ENCODE data around the gene PRRC2C. TPM values are rescaled to one million over a fixed set of nuclear protein-coding genes. Genes with fewer than 3 reads are reported as not detected.

Gene PRRC2C
- total RNA-seq, 1 donor from 2014 or later = 155 TPM

DNA sequence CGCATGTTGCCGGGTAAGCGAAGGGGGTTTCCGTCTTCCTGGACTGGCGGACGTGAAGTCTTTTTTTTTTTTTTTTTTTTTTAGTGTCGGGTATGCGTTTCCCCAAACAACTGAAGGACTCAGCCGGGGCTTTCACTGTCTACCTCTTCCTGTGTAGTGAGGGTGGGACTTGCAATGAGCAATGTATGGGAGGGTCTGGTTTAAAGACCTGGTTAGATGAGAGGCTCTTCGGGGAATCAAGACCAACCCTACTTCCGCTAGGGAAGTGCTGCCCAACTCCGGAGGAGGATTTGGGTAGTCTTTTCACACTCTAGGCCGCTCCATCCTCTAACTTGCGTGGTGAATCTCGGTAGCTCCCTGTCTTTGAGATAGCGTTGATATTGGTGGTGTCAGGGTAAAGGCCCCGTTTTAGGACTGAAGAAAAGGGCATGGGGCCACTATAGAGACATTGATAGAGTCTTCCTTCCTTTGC lies 754 bp downstream of the PRRC2C start:
- Histone ChIP-seq H3K27me3 (no peaks in the 10 kb centered on the region), H3K27ac (peak overlapping the region; percentile 99), H3K4me1 (peaks cover 44% of the 10 kb centered on the region), H3K4me3 (peak overlapping the region; percentile 98), H3K9me3 (no peaks in the 10 kb centered on the region), H3K36me3 (peaks cover 6% of the 10 kb centered on the region)
- ATAC-seq (peak; percentile 59), DNase-seq (no peak)
- TF ChIP-seq, protein P1, sequence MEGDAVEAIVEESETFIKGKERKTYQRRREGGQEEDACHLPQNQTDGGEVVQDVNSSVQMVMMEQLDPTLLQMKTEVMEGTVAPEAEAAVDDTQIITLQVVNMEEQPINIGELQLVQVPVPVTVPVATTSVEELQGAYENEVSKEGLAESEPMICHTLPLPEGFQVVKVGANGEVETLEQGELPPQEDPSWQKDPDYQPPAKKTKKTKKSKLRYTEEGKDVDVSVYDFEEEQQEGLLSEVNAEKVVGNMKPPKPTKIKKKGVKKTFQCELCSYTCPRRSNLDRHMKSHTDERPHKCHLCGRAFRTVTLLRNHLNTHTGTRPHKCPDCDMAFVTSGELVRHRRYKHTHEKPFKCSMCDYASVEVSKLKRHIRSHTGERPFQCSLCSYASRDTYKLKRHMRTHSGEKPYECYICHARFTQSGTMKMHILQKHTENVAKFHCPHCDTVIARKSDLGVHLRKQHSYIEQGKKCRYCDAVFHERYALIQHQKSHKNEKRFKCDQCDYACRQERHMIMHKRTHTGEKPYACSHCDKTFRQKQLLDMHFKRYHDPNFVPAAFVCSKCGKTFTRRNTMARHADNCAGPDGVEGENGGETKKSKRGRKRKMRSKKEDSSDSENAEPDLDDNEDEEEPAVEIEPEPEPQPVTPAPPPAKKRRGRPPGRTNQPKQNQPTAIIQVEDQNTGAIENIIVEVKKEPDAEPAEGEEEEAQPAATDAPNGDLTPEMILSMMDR (IDR thresholded peaks at IDR 0.05) = no peak
- intact Hi-C loops (cut with DNase I) = no loop called here

DNA sequence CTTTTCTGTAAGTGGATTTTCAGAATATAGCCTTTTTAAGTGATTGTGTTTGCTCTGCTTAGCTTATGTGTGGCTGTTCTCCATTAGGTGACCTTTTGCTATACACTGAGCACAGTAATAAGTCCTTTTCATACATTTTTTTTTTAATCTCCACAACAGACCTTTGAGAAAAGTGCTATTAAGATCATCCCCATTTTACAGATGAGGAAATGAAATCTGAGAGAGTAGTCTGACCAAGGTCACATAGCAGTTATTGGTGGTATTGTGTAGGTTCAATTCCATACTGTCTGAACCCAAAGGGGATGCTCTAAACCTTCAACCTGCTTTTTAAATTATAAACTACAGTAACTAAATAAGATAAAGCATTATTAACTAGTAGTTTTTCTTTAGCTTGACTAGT lies 1.7 kb downstream of the PRRC2C start:
- no peak for DNase-seq
- TF ChIP-seq, protein P1 (IDR thresholded peaks at IDR 0.05) = no peak
- intact Hi-C loops (cut with DNase I) = no loop called here
- Histone ChIP-seq H3K27me3 (no peaks in the 10 kb centered on the region), H3K4me1 (peaks cover 44% of the 10 kb centered on the region), H3K9me3 (no peaks in the 10 kb centered on the region), H3K4me3 (peak overlapping the region; percentile 98), H3K36me3 (peaks cover 10% of the 10 kb centered on the region), H3K27ac (no peak overlapping the region)
- ATAC-seq = no peak

DNA sequence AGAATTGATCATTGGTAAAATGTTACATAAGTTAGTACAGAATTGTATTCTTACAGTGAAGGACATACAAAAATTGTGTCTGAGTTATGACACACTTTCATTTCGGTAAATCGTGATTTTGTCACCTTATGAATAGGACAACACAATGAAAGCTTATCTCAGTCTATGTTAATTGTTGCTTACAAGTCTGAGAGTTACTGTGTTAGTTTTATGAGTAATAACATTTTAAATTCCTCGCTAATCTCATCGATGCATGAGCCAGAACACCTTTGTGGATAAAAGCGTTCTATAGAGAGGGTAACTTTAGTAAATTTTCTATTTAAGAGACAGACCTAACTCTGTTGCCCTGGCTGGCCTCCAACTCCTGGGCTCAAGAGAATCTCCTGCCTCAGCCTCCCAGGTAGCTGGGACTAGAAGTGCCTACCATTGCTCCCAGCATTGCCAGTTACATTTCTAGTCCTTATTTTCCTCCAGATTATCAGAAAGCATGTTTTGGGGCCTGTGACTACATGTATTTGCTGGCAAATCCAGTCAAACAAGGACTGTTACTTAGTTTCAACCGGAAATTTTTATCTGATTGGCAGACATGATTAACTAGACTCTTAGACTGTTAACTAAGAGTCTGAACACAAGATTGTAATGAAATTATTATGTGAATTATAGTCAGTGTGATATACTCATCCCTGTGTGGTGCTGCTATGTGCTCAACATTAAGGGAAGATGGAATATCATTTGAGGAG lies 3.0 kb downstream of the PRRC2C start:
- peaks cover 51% of the 10 kb centered on the region for H3K4me1 ChIP-seq
- DNase-seq (no peak), ATAC-seq (no peak)
- TF ChIP-seq, protein P1 (IDR thresholded peaks at IDR 0.05) = no peak
- H3K9me3 ChIP-seq = no peaks in the 10 kb centered on the region
- no peaks in the 10 kb centered on the region for H3K27me3 ChIP-seq
- intact Hi-C loops (cut with DNase I) = no loop called here
- H3K36me3 ChIP-seq = peaks cover 10% of the 10 kb centered on the region
- H3K27ac ChIP-seq = no peak overlapping the region
- H3K4me3 ChIP-seq = no peak overlapping the region

DNA sequence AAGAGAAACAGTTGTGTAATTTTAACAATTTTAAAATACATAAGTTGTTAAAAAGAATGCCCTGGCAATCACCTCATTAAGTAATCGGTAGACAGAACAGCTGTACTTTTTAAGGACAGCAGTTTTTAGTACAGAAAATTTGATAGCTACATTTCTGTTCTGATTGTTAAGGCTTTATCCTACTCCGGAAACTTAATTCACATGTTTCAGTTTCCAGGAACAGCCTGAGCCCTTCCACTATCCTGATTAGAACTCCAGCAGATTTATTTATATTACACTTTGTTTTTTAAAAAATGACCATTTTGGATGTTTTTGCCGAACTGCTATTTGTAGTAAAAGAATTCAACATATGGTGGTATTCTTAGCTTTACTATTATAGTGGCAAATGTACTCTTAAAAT lies 8.7 kb downstream of the PRRC2C start:
- no peaks in the 10 kb centered on the region for H3K9me3 ChIP-seq
- peaks cover 48% of the 10 kb centered on the region for H3K4me1 ChIP-seq
- H3K4me3 ChIP-seq = no peak overlapping the region
- DNase-seq = no peak
- TF ChIP-seq, protein P1 (IDR thresholded peaks at IDR 0.05) = no peak
- intact Hi-C loops (cut with DNase I) = no loop called here
- peaks cover 10% of the 10 kb centered on the region for H3K36me3 ChIP-seq
- H3K27me3 ChIP-seq = no peaks in the 10 kb centered on the region
- no peak for ATAC-seq
- no peak overlapping the region for H3K27ac ChIP-seq

DNA sequence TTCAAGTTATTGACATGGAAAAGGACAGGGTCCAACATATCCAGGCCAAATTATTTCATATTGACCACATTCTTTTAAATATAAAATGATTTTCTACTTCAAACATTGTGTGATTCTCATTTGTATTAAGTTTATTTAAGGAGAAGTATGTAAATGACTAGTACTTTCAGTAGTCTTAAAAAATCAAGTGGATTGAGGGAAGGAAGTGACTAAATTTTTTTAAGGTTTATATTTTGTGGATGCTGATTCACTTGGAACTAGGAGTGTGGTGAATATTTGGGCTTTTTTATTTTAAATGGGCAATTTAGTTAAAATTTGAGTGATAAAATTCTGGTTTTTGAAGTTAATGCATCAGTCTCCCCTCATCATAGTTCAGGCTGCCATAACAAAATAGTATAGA lies 10.1 kb downstream of the PRRC2C start:
- TF ChIP-seq, protein P1 (IDR thresholded peaks at IDR 0.05) = no peak
- no peak overlapping the region for H3K27ac ChIP-seq
- H3K36me3 ChIP-seq = peaks cover 4% of the 10 kb centered on the region
- H3K4me3 ChIP-seq = no peak overlapping the region
- no peak for DNase-seq
- ATAC-seq = no peak
- intact Hi-C loops (cut with DNase I) = no loop called here
- no peaks in the 10 kb centered on the region for H3K27me3 ChIP-seq
- H3K9me3 ChIP-seq = no peaks in the 10 kb centered on the region
- peaks cover 34% of the 10 kb centered on the region for H3K4me1 ChIP-seq
